ENCODE measurements around the gene CASTOR1.

The CASTOR1 gene

GRCh38 chr22:30301995-30302809 lies 12.9 kb upstream of the CASTOR1 start:
- FAIRE-seq = no peak
- no peak for DNase-seq (ENCODE audit: low spot score)

DNA sequence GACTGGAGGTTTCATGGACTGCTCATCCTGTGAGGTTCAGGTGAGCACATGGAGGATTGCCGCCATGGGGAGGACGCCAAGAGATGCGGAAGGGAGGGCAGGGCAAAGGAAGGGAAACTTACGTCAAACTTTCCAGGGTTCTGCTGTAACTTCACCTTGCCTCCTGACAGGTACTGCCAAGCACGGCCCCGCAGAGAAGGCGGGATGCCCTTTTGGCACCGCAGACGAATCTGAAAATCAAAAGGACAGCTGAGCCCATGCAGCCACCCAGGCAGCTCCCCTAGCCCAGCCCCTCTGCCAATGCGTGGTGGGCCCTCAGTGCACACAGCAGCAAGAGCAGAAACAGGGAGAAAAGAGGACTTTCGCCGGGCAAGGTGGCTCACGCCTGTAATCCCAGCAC lies 10.0 kb upstream of the CASTOR1 start:
- FAIRE-seq = no peak
- no peak for DNase-seq (ENCODE audit: low spot score)

DNA sequence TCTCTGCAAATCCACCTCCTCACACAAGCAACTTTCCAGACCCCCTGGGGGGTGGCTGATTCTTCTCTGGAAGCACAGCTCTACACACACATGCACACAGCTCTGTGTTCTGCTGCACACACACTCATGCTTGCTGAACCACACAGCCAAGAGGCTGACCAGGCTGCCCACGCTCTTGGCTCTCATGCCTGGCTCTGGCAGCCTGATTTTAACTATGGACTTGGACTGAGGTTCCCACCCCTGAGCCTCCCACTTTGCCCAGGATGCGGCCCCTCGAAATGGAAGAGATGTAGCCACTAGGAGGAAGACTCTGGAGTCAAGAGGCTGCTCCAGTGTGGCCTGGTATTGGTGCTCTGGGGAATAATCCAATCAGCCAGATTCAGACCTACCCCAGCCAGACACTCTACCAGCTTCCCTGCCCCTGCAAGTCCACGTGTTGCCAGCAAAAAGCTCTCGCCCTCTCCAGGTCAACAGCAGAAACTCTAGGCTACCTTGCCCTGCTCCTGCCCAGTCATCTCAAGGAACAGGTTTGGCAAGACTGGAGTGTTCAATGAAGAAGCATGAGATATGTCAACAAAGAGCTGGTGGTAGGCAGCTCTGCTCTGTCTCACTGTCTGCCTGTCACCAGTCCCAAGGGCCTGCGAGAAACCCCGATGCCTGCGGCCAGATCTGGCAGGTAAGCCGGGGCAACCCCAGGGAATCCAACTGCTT lies 8.8 kb upstream of the CASTOR1 start:
- no peak for FAIRE-seq
- no peak for DNase-seq (ENCODE audit: low spot score)

- FAIRE-seq (no peak), DNase-seq (ENCODE audit: low spot score) (no peak)
Observed at GRCh38 chr22:30297276-30297990, 8.1 kb upstream of the CASTOR1 start.

- DNase-seq (ENCODE audit: low spot score) (no peak), FAIRE-seq (no peak)
Observed at GRCh38 chr22:30296833-30297232, 7.5 kb upstream of the CASTOR1 start.

DNA sequence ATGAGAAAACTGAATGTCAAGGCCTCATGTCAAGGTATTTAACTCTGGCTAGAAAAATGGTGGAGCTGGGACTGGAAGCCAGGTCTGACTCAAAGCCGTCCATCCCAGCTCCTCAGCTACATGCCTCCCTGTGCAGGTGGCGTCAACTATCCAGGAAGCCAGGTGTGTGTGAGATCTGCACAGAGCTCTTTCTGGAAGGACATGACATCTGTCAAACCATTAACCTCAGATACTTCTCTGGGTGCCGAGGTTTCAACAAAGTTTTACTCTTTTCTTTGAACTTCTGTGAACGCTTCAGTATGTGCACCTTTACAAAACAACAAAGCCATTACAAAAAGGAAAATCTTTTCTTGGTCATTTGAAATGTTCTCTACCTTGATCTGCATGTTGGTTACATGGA lies 7.0 kb upstream of the CASTOR1 start:
- DNase-seq (ENCODE audit: low spot score) (no peak), FAIRE-seq (no peak)

DNA sequence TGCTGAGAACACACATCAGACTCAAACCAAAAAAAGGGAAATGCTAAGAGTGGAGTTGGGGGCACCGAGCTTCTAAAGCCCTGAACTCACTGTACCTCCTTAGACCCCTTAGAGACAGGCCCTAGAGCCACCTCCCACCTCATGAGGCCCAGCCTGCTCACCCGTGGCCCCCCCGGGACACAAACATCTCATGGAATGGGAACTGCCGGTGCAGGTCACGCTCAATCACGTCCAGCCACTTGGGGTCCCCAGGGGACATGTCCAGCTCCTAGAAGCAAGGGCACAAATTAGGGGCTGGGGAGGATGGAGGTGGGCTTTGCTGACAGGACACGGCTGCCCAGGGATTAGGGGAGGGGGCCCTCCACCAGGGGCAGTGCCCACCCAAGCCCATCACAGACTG lies 6.3 kb upstream of the CASTOR1 start:
- no peak for FAIRE-seq

DNA sequence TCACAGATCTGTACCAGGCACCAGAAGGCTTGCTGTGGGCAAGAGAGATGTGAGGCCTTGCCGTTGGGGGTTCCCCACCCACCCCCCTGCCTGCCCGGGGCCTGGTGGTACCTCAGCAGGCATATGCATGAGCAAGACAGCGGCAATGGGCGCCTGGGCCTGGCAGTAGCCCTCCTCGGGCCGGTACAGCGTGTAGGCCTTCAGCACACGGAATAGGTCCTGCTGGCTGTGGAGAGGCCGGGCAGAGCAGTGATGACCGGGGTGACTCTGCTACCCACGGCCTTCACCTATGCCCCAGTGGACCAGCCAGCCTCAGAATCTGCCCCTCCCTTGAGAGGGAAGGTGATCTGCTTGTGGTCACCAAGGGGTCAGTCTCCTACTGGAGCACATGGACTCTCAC lies 5.5 kb upstream of the CASTOR1 start:
- FAIRE-seq = no peak

More for the DNA sequence above, 6.3 kb upstream of the CASTOR1 start:
- DNase-seq (ENCODE audit: low spot score) = no peak

GRCh38 chr22:30294066-30294465 lies 4.8 kb upstream of the CASTOR1 start:
- DNase-seq (ENCODE audit: low spot score) = no peak
- no peak for FAIRE-seq

More for the DNA sequence above, 5.5 kb upstream of the CASTOR1 start:
- no peak for DNase-seq (ENCODE audit: low spot score)

DNA sequence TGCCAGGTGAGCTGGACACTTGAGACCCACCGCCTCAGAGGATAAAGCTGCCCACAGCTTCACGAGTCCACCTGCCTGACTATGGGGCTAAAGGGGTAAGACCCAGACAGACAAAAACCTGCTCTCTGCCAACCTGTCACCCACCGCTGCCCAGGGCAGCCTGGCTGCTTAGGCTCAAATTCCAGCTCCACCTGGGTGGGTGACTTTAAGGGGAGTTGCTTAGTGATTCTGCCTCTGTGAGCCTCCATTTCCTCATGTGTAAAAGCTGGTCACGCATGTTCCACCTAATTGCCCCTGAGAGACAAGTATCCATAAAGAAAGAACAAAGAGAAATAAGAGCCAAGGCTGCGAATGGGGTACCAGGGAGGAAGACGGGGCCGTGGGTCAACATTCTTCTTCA lies 3.7 kb upstream of the CASTOR1 start:
- DNase-seq (ENCODE audit: low spot score) (no peak), FAIRE-seq (no peak)

- FAIRE-seq (no peak), DNase-seq (ENCODE audit: low spot score) (no peak)
Observed at GRCh38 chr22:30292069-30292970, 3.0 kb upstream of the CASTOR1 start.

DNA sequence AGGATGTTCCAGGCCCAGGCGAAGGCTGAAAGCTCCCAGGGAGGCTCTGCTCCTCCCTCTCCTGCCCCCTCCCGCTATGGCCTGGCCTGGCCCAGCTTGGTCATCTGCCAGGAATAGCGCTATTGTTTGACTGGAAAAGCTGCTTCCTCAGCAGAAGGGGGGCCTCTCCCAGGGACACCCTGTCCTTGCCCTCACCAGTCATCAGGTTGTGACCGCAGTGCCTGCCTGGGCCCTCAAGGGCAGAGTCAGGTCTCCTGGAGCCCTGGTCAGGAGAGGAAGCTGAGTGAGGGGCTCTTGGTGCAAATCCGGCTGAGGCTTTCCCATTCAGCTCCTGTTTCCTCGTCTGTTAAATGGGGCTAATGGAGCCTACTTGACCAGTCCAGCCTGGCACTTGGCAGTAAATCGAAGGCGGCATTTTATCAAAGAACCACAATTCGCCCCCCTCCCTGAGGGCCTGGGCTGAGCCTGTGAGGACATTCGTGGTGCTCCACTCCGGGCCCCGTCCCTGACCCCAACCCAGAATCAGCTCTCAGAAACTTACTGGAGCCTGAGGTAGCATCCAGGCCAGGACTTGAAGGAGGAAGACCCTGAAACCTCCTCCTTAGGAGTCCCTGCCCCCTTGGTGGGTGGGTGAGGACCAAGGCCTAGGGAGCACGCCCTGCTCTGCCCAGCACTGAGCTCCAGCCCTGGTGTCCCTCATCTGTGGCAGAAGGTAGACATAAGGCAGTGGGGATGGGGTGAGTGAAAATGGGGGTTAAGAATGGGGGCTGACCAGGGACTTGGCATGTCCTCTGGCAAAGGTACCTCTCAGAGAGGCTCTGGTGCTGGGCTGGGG lies 2.0 kb upstream of the CASTOR1 start:
- FAIRE-seq = peak; percentile 65
- DNase-seq (ENCODE audit: low spot score) = peak; percentile 78

- FAIRE-seq (peak; percentile 93), DNase-seq (ENCODE audit: low spot score) (peak; percentile 72)
Observed at GRCh38 chr22:30290342-30291057, 1.2 kb upstream of the CASTOR1 start.

DNA sequence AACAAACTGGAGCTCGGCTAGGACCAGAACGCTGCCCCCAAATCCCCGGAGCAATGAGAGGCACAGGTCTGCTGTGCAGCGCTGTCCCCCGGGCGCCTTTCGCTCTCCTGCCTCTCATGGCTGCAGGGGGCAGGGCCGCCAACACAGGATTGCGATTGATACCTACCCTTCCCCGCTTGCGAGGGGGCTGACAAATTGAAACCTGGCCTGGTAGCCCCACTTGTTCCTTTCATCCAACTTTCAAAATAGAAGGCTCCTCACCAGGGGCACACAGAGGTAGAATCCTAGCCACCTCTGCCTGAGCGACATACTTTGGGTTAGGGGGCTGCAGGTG lies 642 bp upstream of the CASTOR1 start:
- FAIRE-seq = no peak
- no peak for DNase-seq (ENCODE audit: low spot score)

DNA sequence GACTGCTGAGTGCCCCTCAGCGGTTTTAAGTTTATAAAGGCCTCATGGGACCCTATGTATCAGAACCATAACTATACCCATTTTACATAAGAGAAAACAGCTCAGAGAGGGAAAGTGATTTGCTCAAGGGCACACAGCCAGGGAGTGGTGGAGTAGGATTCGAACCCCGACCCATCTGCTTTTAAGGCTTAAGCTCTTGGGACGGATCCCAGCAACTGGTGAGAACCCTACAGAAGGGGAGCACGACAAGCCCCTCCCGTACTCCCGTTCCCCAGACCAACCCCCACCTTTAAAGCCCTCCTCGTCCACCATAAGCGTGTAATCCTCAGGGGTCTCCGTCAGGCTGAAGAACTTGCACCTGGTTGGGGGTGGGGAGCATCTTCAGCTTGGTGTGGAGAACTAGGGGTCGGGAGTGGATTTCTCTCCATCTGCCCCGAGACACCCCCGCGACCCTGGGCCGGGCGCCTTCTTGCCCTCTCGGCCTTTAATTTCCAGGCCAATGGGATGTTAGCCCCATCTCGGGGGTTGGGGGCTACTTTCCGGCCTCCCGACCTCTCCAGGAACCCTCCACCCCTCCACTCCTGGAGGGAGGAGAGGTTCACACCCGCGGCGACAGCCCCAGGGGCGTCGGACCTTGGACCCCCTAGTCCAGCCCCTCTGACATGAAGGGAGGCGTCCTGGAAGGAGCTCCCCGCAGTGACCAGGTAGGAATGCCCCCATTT lies 725 bp downstream of the CASTOR1 start:
- FAIRE-seq (no peak), DNase-seq (ENCODE audit: low spot score) (no peak)

- DNase-seq (ENCODE audit: low spot score) (peak; percentile 86), FAIRE-seq (peak; percentile 55)
Observed at GRCh38 chr22:30287648-30288418, 1.5 kb downstream of the CASTOR1 start.

- peak; percentile 82 for DNase-seq (ENCODE audit: low spot score)
- FAIRE-seq = peak; percentile 74
Observed at GRCh38 chr22:30286813-30287647, 2.3 kb downstream of the CASTOR1 start.
